Hepatocyte (in vitro differentiated cells): ENCODE data around the gene PPIP5K2. TPM values are rescaled to one million over a fixed set of nuclear protein-coding genes. Genes with fewer than 3 reads are reported as not detected.
"Not testable (repeated sequence)": the region's sequence is repeated elsewhere in the genome, so short reads cannot be mapped to it uniquely, and the experiment has no call there.

Experiments used
- DNase-seq: peaks from one replicate; pipeline ENCODE4 v3.0.0-alpha.2; 2016; ENCODE audit warnings: low spot score
- H2AFZ ChIP-seq: fragments of 200-600 bp; sonication (generic); 2 replicates; pipeline ENCODE4 v1.6.0; 2016; ENCODE audit warnings: antibody characterized with exemption, mild to moderate bottlenecking
- H3K27ac ChIP-seq: fragments of 200-600 bp; sonication (generic); 2 replicates; pipeline ENCODE4 v1.5.1; 2016; ENCODE audit warnings: mild to moderate bottlenecking
- H3K27me3 ChIP-seq: fragments of 200-600 bp; sonication (generic); 2 replicates; pipeline ENCODE4 v1.6.1; 2016
- H3K36me3 ChIP-seq: fragments of 200-600 bp; sonication (generic); replicated peaks from 2 replicates; pipeline ENCODE4 v1.5.1; 2016; ENCODE audit warnings: low read depth; ENCODE audit not compliant: insufficient read depth
- H3K4me1 ChIP-seq: fragments of 200-600 bp; sonication (generic); 2 replicates; pipeline ENCODE4 v1.5.1; 2016; ENCODE audit warnings: mild to moderate bottlenecking, moderate library complexity; ENCODE audit not compliant: insufficient read depth
- H3K4me2 ChIP-seq: fragments of 200-600 bp; sonication (generic); 2 replicates; pipeline ENCODE4 v1.6.0; 2016
- H3K4me3 ChIP-seq: fragments of 200-600 bp; sonication (generic); 2 replicates; pipeline ENCODE4 v1.5.1; 2016; ENCODE audit warnings: mild to moderate bottlenecking
- H3K79me2 ChIP-seq: fragments of 200-600 bp; sonication (generic); 2 replicates; pipeline ENCODE4 v1.6.0; 2017; ENCODE audit warnings: mild to moderate bottlenecking
- H3K9me2 ChIP-seq: fragments of 200-600 bp; sonication (generic); replicated peaks from 2 replicates; pipeline ENCODE4 v1.6.0; 2017; ENCODE audit warnings: mild to moderate bottlenecking; ENCODE audit not compliant: insufficient read depth
- H3K9me3 ChIP-seq: fragments of 200-600 bp; sonication (generic); 2 replicates; pipeline ENCODE4 v1.5.1; 2016; ENCODE audit warnings: low read depth, mild to moderate bottlenecking
- H4K20me1 ChIP-seq: fragments of 200-600 bp; sonication (generic); 2 replicates; pipeline ENCODE4 v1.6.0; 2016; ENCODE audit warnings: mild to moderate bottlenecking; ENCODE audit not compliant: insufficient read depth, poor library complexity, severe bottlenecking
- EZH2 ChIP-seq: fragments of 200-600 bp; sonication (generic); IDR thresholded peaks from 2 replicates; pipeline ENCODE4 v1.6.1; 2016; ENCODE audit warnings: antibody characterized with exemption, mild to moderate bottlenecking, borderline replicate concordance
- EZH2phosphoT487 ChIP-seq: fragments of 200-600 bp; sonication (generic); IDR thresholded peaks from one replicate; pipeline ENCODE4 v1.6.1; 2018; ENCODE audit warnings: antibody characterized with exemption, mild to moderate bottlenecking, low read depth, moderate library complexity; ENCODE audit not compliant: unreplicated experiment, severe bottlenecking
- WGBS: methylation state at CpG from one replicate; pipeline ENCODE4 v1.1.6; 2016; ENCODE audit warnings: low lambda C conversion rate; ENCODE audit errors: missing lambda C conversion rate; 5-methylcytosine and 5-hydroxymethylcytosine counted together
- polyA plus RNA-seq: library from polyadenylated mRNA; unstranded; fragments of >200 nt; fragmentation: Nextera tagmentation; extraction: Ambion mirVana; gene quantifications from 2 replicates; pipeline ENCODE4 v1.2.1, GENCODE V29; 2016
- total RNA-seq: library from RNA; depleted of rRNA; stranded (reverse); fragments of >200 nt; gene quantifications from 2 replicates; pipeline ENCODE4 v1.2.3, GENCODE V29; 2014
- TF ChIP-seq, protein P1 (sequence below): fragments of 200-600 bp; sonication (generic); IDR thresholded peaks from 2 replicates; pipeline ENCODE4 v1.5.1; 2016; ENCODE audit warnings: antibody characterized with exemption, mild to moderate bottlenecking; ENCODE audit not compliant: poor library complexity

PPIP5K2 gene
- total and polyA plus RNA-seq, 2 experiments from 2014 or later = 31.4 to 78.0 TPM

DNA sequence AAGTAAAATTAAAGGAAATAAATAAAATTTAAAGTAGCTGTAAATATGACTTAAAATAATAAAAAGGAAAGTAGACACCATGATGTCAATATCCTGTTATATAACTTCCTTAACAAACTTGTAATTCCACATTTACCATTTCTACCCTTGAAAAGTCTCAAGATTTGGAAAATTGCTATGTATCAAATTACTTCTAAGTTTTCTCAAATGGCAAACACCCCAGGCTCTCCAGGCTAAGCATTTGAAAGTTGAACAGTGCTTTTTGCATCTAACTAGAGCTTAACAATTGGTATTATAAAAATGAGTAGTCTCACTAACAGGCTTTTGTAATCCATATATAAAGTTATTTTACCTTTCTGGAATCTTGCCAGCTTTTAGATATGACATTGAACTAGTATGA, 97.0 kb downstream of the PPIP5K2 start:
- no peaks in the 10 kb centered on the region for H3K36me3 ChIP-seq
- no peaks in the 10 kb centered on the region for H3K27me3 ChIP-seq
- H3K79me2 ChIP-seq = no peaks in the 10 kb centered on the region

DNA sequence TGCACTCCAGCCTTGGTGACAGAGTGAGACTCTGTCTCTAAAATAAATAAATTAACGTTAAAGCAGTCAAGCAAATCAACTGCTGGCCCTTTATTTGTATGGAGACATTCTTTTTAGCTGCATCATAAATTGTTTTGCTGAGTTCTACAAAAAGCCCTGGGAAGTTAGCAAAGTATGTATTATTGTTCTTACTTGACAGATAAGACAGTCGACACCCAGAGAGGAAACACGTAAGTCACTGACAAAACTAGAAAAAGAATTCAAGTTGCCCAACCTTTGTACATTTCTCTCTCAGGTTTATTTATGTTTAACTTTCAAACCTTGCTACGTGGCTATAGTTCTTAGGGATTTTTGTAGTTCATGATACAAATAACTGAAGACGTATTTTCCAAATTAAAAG, 98.1 kb downstream of the PPIP5K2 start:
- Histone ChIP-seq H3K9me2 (no peaks in the 10 kb centered on the region), H3K27ac (peak overlapping the region; percentile 78), H3K9me3 (no peaks in the 10 kb centered on the region), H3K4me3 (no peak overlapping the region), H3K4me1 (no peaks in the 10 kb centered on the region), H3K79me2 (no peaks in the 10 kb centered on the region), H2AFZ (no peak overlapping the region), H3K36me3 (no peaks in the 10 kb centered on the region), H4K20me1 (no peaks in the 10 kb centered on the region), H3K4me2 (peak overlapping the region; percentile 29), H3K27me3 (no peaks in the 10 kb centered on the region)
- DNase-seq = peak; percentile 64
- TF ChIP-seq, protein P1, sequence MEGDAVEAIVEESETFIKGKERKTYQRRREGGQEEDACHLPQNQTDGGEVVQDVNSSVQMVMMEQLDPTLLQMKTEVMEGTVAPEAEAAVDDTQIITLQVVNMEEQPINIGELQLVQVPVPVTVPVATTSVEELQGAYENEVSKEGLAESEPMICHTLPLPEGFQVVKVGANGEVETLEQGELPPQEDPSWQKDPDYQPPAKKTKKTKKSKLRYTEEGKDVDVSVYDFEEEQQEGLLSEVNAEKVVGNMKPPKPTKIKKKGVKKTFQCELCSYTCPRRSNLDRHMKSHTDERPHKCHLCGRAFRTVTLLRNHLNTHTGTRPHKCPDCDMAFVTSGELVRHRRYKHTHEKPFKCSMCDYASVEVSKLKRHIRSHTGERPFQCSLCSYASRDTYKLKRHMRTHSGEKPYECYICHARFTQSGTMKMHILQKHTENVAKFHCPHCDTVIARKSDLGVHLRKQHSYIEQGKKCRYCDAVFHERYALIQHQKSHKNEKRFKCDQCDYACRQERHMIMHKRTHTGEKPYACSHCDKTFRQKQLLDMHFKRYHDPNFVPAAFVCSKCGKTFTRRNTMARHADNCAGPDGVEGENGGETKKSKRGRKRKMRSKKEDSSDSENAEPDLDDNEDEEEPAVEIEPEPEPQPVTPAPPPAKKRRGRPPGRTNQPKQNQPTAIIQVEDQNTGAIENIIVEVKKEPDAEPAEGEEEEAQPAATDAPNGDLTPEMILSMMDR = no peak
- TF ChIP-seq EZH2phosphoT487 = no peak
- WGBS = 41% methylated on average over 5 of the region's 5 CpGs

More for the DNA sequence above, 97.0 kb downstream of the PPIP5K2 start:
- no peak overlapping the region for H3K4me3 ChIP-seq
- no peak overlapping the region for H2AFZ ChIP-seq
- TF ChIP-seq EZH2 (no peak), EZH2phosphoT487 (no peak)
- TF ChIP-seq, protein P1 = no peak
- H3K4me2 ChIP-seq = no peak overlapping the region
- H3K9me3 ChIP-seq = no peaks in the 10 kb centered on the region
- DNase-seq = no peak
- peak overlapping the region; percentile 78 for H3K27ac ChIP-seq
- H4K20me1 ChIP-seq = no peaks in the 10 kb centered on the region
- no peaks in the 10 kb centered on the region for H3K4me1 ChIP-seq
- H3K9me2 ChIP-seq = no peaks in the 10 kb centered on the region

DNA sequence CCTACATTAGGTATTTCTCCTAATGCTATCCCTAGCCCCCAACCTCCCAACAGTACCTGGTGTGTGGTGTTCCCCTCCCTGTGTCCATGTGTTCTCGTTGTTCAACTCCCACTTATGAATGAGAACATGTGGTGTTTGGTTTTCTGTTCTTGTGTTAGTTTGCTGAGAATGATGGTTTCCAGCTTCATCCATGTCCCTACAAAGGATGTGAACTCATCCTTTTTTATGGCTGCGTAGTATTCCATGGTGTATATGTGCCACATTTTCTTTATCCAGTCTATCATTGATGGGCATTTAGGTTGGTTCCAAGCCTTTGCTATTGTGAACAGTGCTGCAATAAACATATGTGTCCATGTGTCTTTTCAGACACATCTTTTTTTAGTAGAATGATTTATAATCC, 99.0 kb downstream of the PPIP5K2 start:
- 97% methylated on average over 2 of the region's 2 CpGs for WGBS

DNA sequence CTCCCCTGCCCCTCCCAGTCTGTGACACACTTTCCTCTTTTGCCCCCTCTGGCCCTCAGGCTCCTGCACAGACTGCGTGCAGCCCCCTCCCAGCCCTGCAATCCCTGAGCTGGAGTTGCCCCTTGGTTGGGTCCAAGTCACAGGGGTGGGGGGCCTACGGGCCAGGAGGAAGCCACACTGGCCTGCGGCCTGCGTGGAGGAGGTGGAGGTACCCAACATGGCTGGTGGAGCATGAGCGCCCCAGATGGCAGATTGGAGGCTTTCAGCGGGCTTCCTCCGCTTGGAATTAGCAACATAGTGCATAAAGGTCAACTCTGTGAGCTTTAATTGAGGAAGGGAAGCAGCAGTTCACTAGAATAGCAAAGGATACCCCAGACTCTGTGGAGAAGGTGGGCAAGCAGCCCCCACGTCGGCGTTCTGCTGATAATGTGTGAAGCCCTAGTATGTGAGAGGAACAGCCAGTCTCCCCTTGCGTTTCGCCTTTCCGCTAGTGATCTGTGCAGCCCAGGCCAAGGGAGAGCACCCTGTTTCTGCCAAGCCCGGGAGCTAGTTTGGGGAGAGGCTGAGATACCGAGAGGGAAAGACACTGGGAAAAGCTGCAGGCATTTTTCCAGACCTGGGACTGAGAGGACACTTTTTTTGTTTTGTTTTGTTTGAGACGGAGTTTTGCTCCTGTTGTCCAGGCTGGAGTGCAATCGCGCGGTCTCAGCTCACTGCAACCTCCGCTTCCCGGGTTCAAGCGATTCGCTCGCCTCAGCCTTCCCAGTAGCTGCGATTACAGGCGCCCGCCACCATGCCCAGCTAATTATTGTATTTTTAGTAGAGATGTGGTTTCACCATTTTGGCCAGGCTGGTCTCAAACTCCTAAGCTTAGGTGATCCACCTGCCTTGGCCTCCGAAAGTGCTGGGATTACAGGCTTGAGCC, 103.2 kb downstream of the PPIP5K2 start:
- no peaks in the 10 kb centered on the region for H3K79me2 ChIP-seq
- TF ChIP-seq EZH2phosphoT487 = no peak
- TF ChIP-seq EZH2 = no peak
- TF ChIP-seq, protein P1 = no peak

More for the DNA sequence above, 99.0 kb downstream of the PPIP5K2 start:
- H2AFZ ChIP-seq, H3K27me3 ChIP-seq, H3K4me3 ChIP-seq, H3K36me3 ChIP-seq, H4K20me1 ChIP-seq, H3K4me2 ChIP-seq, H3K9me3 ChIP-seq, H3K79me2 ChIP-seq, H3K4me1 ChIP-seq, DNase-seq, H3K9me2 ChIP-seq: not testable (repeated sequence)
- H3K27ac ChIP-seq = peak overlapping the region; percentile 78

More for the DNA sequence above, 103.2 kb downstream of the PPIP5K2 start:
- H3K4me1 ChIP-seq = no peaks in the 10 kb centered on the region
- H3K9me2 ChIP-seq = no peaks in the 10 kb centered on the region
- H3K27me3 ChIP-seq = no peaks in the 10 kb centered on the region
- H3K4me3 ChIP-seq = no peak overlapping the region
- H3K27ac ChIP-seq = no peak overlapping the region
- no peaks in the 10 kb centered on the region for H3K36me3 ChIP-seq
- whole genome bisulfite sequencing = 96% methylated on average over 27 of the region's 28 CpGs
- no peak for DNase-seq
- no peak overlapping the region for H2AFZ ChIP-seq
- no peak overlapping the region for H3K4me2 ChIP-seq
- no peaks in the 10 kb centered on the region for H4K20me1 ChIP-seq
- no peaks in the 10 kb centered on the region for H3K9me3 ChIP-seq
